ENCODE results near the gene REV3L.

DNA sequence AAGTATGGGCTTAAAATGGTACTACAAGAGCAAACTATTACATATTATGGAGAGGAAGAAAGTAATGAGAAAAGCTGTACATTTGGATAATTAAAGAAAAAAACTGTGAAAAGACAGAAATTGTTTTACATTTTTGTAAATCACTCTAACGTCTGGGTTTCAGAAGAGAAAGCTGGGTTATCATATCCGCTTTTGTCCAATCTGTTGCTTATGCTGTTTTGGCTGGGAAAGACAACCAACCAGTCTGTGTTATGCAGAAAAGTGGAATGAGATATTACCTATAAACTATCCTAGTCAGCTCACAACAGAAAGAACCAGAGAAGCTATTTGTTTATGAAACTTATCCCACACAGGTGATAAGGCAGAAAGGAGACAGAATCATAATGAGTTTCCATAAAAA lies 32.4 kb downstream of the REV3L start:
- TF ChIP-seq, protein P1, sequence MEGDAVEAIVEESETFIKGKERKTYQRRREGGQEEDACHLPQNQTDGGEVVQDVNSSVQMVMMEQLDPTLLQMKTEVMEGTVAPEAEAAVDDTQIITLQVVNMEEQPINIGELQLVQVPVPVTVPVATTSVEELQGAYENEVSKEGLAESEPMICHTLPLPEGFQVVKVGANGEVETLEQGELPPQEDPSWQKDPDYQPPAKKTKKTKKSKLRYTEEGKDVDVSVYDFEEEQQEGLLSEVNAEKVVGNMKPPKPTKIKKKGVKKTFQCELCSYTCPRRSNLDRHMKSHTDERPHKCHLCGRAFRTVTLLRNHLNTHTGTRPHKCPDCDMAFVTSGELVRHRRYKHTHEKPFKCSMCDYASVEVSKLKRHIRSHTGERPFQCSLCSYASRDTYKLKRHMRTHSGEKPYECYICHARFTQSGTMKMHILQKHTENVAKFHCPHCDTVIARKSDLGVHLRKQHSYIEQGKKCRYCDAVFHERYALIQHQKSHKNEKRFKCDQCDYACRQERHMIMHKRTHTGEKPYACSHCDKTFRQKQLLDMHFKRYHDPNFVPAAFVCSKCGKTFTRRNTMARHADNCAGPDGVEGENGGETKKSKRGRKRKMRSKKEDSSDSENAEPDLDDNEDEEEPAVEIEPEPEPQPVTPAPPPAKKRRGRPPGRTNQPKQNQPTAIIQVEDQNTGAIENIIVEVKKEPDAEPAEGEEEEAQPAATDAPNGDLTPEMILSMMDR (IDR thresholded peaks at IDR 0.05; ENCODE audit: low read depth, low read length, poor library complexity, severe bottlenecking): no peak
- no peak for TF ChIP-seq EZH2phosphoT487 (IDR thresholded peaks at IDR 0.05; ENCODE audit: borderline replicate concordance, low read length)
